Measurements from ENCODE around the gene GPC6. TPM values are rescaled to one million over a fixed set of nuclear protein-coding genes. Genes with fewer than 3 reads are reported as not detected.

The GPC6 gene
- polyA plus RNA-seq, 2 of the 4 experiments (the other 2 are of a cell fraction): 8.0 to 14.4 TPM

DNA sequence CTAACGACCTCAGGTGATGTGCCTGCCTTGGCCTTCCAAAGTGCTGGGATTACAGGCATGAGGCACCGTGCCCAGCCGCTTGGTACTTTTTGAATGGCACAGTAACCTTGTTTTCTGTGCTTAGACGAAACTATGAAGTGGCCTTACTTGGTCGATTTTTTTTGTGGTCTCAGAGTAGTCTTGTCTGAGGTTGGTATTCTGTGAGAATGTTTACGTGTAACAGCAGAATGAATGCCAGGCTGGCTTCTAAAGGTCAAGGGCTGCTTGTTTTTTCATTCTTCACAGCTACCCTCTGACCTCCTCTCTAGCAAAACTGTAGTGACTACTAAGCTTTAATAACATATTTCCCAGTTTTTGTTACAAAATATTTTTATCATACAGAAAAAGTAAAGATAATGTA is 313.3 kb downstream of the GPC6 start:
- DNase-seq (ENCODE audit: low read depth in 1 of 2, low spot score in 1 of 2) (no peak), ATAC-seq (no peak), FAIRE-seq (no peak)
- no peak for TF ChIP-seq KDM1A (IDR thresholded peaks at IDR 0.05; ENCODE audit: low read depth)
- TF ChIP-seq, protein P1, sequence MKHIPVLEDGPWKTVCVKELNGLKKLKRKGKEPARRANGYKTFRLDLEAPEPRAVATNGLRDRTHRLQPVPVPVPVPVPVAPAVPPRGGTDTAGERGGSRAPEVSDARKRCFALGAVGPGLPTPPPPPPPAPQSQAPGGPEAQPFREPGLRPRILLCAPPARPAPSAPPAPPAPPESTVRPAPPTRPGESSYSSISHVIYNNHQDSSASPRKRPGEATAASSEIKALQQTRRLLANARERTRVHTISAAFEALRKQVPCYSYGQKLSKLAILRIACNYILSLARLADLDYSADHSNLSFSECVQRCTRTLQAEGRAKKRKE (CRISPR knock-in tag; IDR thresholded peaks at IDR 0.05; ENCODE audit: low read depth): no peak
- no peak for TF ChIP-seq NPAS2 (CRISPR knock-in tag; IDR thresholded peaks at IDR 0.05; ENCODE audit: borderline replicate concordance)
- TF ChIP-seq CBX8 (IDR thresholded peaks at IDR 0.05): no peak
- TF ChIP-seq BHLHE40 (IDR thresholded peaks at IDR 0.05; ENCODE audit: low read depth, low read length): no peak
- TF ChIP-seq, protein P2, sequence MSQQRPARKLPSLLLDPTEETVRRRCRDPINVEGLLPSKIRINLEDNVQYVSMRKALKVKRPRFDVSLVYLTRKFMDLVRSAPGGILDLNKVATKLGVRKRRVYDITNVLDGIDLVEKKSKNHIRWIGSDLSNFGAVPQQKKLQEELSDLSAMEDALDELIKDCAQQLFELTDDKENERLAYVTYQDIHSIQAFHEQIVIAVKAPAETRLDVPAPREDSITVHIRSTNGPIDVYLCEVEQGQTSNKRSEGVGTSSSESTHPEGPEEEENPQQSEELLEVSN (IDR thresholded peaks at IDR 0.05; ENCODE audit: borderline replicate concordance, low read depth): no peak
- TF ChIP-seq POLR2AphosphoS2 (conservative IDR thresholded peaks at IDR 0.05; ENCODE audit: low read length): no peak
- no peak for TF ChIP-seq CBX2 (IDR thresholded peaks at IDR 0.05; ENCODE audit: borderline replicate concordance, low read depth)
- no peak for TF ChIP-seq TP53 (CRISPR knock-in tag; IDR thresholded peaks at IDR 0.05)
- TF ChIP-seq CHD4 (IDR thresholded peaks at IDR 0.05; ENCODE audit: borderline replicate concordance): no peak
- TF ChIP-seq HEYL (CRISPR knock-in tag; IDR thresholded peaks at IDR 0.05): no peak
- TF ChIP-seq, protein P3, sequence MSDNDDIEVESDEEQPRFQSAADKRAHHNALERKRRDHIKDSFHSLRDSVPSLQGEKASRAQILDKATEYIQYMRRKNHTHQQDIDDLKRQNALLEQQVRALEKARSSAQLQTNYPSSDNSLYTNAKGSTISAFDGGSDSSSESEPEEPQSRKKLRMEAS (IDR thresholded peaks at IDR 0.05): no peak
- no peak for TF ChIP-seq ZC3H11A (IDR thresholded peaks at IDR 0.05)
- TF ChIP-seq, protein P4, sequence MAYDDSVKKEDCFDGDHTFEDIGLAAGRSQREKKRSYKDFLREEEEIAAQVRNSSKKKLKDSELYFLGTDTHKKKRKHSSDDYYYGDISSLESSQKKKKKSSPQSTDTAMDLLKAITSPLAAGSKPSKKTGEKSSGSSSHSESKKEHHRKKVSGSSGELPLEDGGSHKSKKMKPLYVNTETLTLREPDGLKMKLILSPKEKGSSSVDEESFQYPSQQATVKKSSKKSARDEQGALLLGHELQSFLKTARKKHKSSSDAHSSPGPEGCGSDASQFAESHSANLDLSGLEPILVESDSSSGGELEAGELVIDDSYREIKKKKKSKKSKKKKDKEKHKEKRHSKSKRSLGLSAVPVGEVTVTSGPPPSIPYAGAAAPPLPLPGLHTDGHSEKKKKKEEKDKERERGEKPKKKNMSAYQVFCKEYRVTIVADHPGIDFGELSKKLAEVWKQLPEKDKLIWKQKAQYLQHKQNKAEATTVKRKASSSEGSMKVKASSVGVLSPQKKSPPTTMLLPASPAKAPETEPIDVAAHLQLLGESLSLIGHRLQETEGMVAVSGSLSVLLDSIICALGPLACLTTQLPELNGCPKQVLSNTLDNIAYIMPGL (CRISPR knock-in tag; IDR thresholded peaks at IDR 0.05; ENCODE audit: borderline replicate concordance): no peak
- TF ChIP-seq FOSL2 (IDR thresholded peaks at IDR 0.05): no peak
- TF ChIP-seq FOSL2 (CRISPR knock-in tag; IDR thresholded peaks at IDR 0.05): no peak
- no peak for TF ChIP-seq MAFK (IDR thresholded peaks at IDR 0.05; ENCODE audit: partially characterized antibody)
- H3K27ac ChIP-seq: no peak overlapping the region
- H3K9me3 ChIP-seq: no peaks in the 10 kb centered on the region
- H3K4me2 ChIP-seq: no peak overlapping the region
- WGBS (ENCODE audit: missing lambda C conversion rate): 25% methylated on average over 6 of the region's 6 CpGs
- ChIA-PET CTCF (interaction anchor here (0.6 kb wide), 1 partner anchor 105 kb away, joined by 3 read pairs; no protein-coding TSS in a partner anchor), POLR2A (no interaction called here)
- H3K4me1 ChIP-seq: no peaks in the 10 kb centered on the region
- no peak overlapping the region for H3K4me3 ChIP-seq

DNA sequence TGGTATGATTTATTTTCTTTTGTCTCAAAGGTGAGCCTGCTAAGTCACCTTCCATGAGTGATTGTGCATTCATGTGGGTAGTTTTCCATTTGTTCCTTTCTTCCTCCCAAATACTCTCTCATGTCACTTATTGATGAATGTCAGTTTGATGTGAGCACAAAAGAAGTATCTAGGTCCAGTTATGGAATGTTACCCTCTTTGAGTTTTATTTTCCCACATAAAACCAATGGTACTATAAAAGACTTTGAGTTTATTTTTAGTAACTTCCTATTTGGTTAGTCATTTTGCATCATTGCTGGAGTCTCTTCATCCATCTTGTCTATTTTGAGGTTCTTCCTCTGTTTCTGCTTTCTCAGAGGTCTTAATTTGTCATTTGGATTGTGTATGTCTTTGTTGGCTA is 321.3 kb downstream of the GPC6 start:
- ChIA-PET CTCF (no interaction called here), POLR2A (no interaction called here)
- Histone ChIP-seq H3K4me1 (no peaks in the 10 kb centered on the region), H3K4me3 (no peak overlapping the region), H3K9me3 (no peaks in the 10 kb centered on the region), H3K4me2 (no peak overlapping the region), H3K27ac (no peak overlapping the region)
- FAIRE-seq (no peak), ATAC-seq (no peak), DNase-seq (ENCODE audit: low read depth in 1 of 2, low spot score in 1 of 2) (no peak)
- TF ChIP-seq HOXA7 (CRISPR knock-in tag; IDR thresholded peaks at IDR 0.05) (no peak), NPAS2 (CRISPR knock-in tag; IDR thresholded peaks at IDR 0.05; ENCODE audit: borderline replicate concordance) (no peak), MAFK (IDR thresholded peaks at IDR 0.05; ENCODE audit: partially characterized antibody) (no peak), EHF (CRISPR knock-in tag; IDR thresholded peaks at IDR 0.05) (no peak), HEYL (CRISPR knock-in tag; IDR thresholded peaks at IDR 0.05) (no peak), HOXB13 (CRISPR knock-in tag; IDR thresholded peaks at IDR 0.05; ENCODE audit: low read depth) (no peak), ZC3H11A (IDR thresholded peaks at IDR 0.05) (no peak), CEBPB (IDR thresholded peaks at IDR 0.05) (no peak), GATA3 (IDR thresholded peaks at IDR 0.05; ENCODE audit: borderline replicate concordance) (no peak), FOSB (CRISPR knock-in tag; IDR thresholded peaks at IDR 0.05) (no peak), RAD21 (conservative IDR thresholded peaks at IDR 0.05 in 1 of 2, IDR thresholded peaks at IDR 0.05 in 1 of 2) (no peak), CHD4 (IDR thresholded peaks at IDR 0.05; ENCODE audit: borderline replicate concordance) (no peak), ESRRA (IDR thresholded peaks at IDR 0.05; ENCODE audit: borderline replicate concordance, low read length) (no peak), ZSCAN20 (CRISPR knock-in tag; IDR thresholded peaks at IDR 0.05) (no peak), POLR2A (IDR thresholded peaks at IDR 0.05; ENCODE audit: low read length) (no peak), HOXB5 (CRISPR knock-in tag; IDR thresholded peaks at IDR 0.05) (no peak), RFX5 (IDR thresholded peaks at IDR 0.05) (no peak), ZNF302 (CRISPR knock-in tag; IDR thresholded peaks at IDR 0.05) (no peak)
- TF ChIP-seq, protein P2 (IDR thresholded peaks at IDR 0.05; ENCODE audit: borderline replicate concordance, low read depth): no peak
- TF ChIP-seq, protein P4 (CRISPR knock-in tag; IDR thresholded peaks at IDR 0.05; ENCODE audit: borderline replicate concordance): no peak

Data from A549 (cell line).